Retinal pigment epithelial cell (primary cell): Measurements from ENCODE around the gene CCDC136.

Experiments
- DNase-seq: peaks from one replicate; pipeline ENCODE4 v3.0.0-alpha.2; 2010; ENCODE audit warnings: low read depth
- H3K4me3 ChIP-seq: 2 replicates; pipeline ENCODE4 v1.5.1; 2011; ENCODE audit warnings: mild to moderate bottlenecking, low read length, control low read depth, moderate library complexity
- TF ChIP-seq, protein P1 (sequence below): conservative IDR thresholded peaks from 2 replicates; pipeline ENCODE4 v1.5.1; 2011; ENCODE audit warnings: low read depth, low read length, control low read depth, inconsistent platforms

The CCDC136 gene

GRCh38 chr7:128788446-128789412 is 3.0 kb upstream of the CCDC136 start:
- DNase-seq = no peak
- TF ChIP-seq, protein P1, sequence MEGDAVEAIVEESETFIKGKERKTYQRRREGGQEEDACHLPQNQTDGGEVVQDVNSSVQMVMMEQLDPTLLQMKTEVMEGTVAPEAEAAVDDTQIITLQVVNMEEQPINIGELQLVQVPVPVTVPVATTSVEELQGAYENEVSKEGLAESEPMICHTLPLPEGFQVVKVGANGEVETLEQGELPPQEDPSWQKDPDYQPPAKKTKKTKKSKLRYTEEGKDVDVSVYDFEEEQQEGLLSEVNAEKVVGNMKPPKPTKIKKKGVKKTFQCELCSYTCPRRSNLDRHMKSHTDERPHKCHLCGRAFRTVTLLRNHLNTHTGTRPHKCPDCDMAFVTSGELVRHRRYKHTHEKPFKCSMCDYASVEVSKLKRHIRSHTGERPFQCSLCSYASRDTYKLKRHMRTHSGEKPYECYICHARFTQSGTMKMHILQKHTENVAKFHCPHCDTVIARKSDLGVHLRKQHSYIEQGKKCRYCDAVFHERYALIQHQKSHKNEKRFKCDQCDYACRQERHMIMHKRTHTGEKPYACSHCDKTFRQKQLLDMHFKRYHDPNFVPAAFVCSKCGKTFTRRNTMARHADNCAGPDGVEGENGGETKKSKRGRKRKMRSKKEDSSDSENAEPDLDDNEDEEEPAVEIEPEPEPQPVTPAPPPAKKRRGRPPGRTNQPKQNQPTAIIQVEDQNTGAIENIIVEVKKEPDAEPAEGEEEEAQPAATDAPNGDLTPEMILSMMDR = no peak
- no peak overlapping the region for H3K4me3 ChIP-seq

DNA sequence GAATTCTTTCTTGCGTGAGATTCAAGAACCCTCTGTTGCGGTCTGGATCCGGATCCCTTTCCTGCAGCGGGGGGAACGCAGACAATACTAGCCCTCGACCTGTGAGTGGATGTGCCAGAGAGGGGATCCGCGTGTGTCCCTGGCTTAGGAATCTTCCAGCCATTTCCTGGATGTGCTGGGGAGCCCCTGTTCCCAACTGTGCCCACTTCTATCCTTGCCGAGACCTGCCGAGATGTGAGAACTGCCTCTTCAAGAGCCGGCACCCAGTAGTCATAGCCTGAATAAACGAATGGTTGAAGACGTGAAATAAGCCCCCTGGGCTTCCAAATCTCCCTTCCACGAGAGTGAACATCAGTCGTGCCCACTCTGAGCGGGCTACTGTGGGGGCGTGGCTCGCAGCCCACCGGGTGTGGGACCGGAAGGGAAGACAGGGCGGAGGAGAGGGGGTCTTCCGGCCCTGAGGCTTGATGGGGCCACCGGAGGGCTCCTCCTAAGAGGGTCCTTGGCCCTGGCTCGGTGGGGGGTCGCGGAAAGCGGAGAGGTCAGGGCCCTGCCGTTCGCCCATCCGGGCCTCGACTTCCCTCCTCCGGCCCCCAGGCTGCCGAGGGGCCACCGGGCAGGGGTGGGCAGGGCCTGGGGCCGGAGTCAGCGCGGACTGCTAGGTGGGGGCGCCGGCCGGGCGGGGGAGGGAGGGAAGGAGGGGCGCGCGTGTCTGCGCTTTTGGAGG is 1.3 kb upstream of the CCDC136 start:
- TF ChIP-seq, protein P1 = no peak
- peak overlapping the region; percentile 71 for H3K4me3 ChIP-seq
- no peak for DNase-seq

- TF ChIP-seq, protein P1 = no peak
- peak overlapping the region; percentile 74 for H3K4me3 ChIP-seq
- no peak for DNase-seq
Measured at GRCh38 chr7:128791972-128792327, 182 bp downstream of the CCDC136 start.

DNA sequence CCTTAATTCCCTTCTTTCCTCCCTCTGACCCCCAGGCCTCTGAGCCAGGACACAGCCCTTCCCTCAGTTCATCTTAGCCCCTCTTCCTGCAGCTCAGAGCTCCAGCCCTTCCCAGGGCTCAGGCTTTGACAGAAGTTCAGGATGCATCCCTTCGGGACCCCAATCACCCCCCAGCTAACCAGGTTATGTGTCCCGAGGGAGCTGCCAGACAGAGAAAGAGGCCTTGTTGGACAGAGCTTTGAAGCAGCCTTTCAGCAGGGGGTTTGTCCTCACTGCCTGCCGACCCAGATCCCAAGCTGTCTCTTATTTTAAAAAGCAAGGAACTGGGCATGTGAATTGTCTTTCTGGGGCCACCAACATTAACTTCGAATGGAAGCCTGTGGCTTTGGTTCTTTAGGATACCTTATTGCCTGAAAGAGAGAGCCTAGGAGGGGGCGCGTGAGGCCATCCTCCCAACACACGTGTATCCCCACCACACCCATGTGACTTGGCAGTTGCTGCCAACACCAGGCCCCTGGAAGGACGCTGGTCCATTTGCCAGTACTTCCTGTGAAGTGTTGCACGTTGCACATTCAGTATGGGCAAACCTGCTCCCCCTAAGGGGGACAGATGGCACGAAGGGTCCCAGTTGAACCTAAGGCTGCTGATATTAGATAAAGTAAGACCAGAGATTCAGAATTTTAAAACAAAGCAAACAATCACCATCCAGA is 858 bp downstream of the CCDC136 start:
- no peak for DNase-seq
- no peak overlapping the region for H3K4me3 ChIP-seq
- TF ChIP-seq, protein P1 = no peak

- TF ChIP-seq, protein P1 = no peak
- H3K4me3 ChIP-seq = no peak overlapping the region
Measured at GRCh38 chr7:128793181-128793547, 1.4 kb downstream of the CCDC136 start.

DNA sequence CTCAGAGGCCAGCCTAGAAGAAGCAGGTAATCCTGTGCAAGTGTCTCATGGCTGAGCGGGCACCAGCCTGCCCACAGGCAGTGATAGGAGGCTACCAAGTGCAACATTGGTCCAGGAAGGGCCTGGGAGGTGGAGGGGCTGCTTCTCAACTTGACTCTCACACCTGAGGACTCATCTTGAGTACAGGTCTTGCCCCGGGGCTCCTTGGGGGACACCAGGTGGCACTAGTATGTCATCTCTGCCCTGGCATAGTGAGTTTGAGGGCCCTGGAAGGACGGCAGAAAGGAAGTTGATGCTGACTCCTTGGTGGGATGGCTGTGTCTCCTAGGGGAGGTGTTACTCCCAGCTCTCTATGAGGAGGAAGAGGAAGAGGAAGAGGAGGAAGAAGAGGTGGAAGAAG is 2.3 kb downstream of the CCDC136 start:
- DNase-seq = no peak
- no peak overlapping the region for H3K4me3 ChIP-seq
- TF ChIP-seq, protein P1 = peak; percentile 2

More at GRCh38 chr7:128793181-128793547, 1.4 kb downstream of the CCDC136 start:
- DNase-seq = no peak
